ENCODE measurements around the gene TIMD4. TPM values are rescaled to one million over a fixed set of nuclear protein-coding genes. Genes with fewer than 3 reads are reported as not detected.
"Not testable (repeated sequence)": the region's sequence is repeated elsewhere in the genome, so short reads cannot be mapped to it uniquely, and the experiment has no call there.

The TIMD4 gene
- total RNA-seq = 10 to 100 TPM in 1 of 2 donors, 1 to 10 TPM in 1; 8.4 to 12.3 TPM

DNA sequence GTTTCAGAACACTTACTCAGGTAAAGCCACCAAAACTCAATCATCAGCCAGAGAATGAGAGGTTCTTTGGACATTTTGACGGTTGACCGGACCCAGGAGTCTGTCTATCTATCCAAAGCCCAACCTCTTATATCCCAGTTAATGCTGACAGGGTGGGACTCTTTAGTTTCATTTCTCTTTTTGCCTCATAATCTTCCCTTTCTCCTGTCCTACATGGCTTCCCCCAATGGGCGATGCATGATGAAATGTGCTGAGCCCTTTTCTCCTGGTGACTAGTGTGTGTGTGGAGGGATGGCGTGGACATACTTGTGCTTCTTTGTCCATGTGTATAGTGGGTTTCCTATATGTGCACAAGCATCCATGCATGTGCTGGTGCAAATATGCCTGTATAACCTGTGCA, at the start of gene TIMD4:
Gene TIMD4 (minus strand): TSS at position 102 of the 400 bp plus-strand sequence. CDS start 28 bp downstream, at position 74.
- Mint-ChIP-seq H3K9me3 (peaks cover 3 to 11% of the 10 kb centered on the region in 2 donors), H3K27ac (no peak within 1 kb of the TSS), H3K36me3 (peaks cover 0 to 6% of the 10 kb centered on the region in 2 donors)
- no peak for DNase-seq (ENCODE audit: low spot score in 2 of 2)
- ATAC-seq = no peak

- peaks cover 6 to 22% of the 10 kb centered on the region in 2 donors for H3K9me3 Mint-ChIP-seq
Observed at GRCh38 chr5:157006262-157006661, 43.2 kb upstream of the TIMD4 start.

GRCh38 chr5:157004893-157005551, 42.0 kb upstream of the TIMD4 start:
- peaks cover 10 to 23% of the 10 kb centered on the region in 2 donors for H3K9me3 Mint-ChIP-seq
- DNase-seq (ENCODE audit: low spot score in 2 of 2) (peak in 1 of 2 donors; percentile 10), ATAC-seq (peak; percentile 87 to 94)
- peaks cover 14 to 50% of the 10 kb centered on the region in 2 donors for H3K36me3 Mint-ChIP-seq
- no peak overlapping the region for H3K27ac Mint-ChIP-seq

More at GRCh38 chr5:157006262-157006661, 43.2 kb upstream of the TIMD4 start:
- no peak overlapping the region for H3K27ac Mint-ChIP-seq
- H3K36me3 Mint-ChIP-seq = peaks cover 7 to 41% of the 10 kb centered on the region in 2 donors
- no peak for DNase-seq (ENCODE audit: low spot score in 2 of 2)
- ATAC-seq = no peak

- Mint-ChIP-seq H3K9me3 (peaks cover 5 to 7% of the 10 kb centered on the region in 2 donors), H3K27ac (peak overlapping the region in 1 of 2 donors; percentile 35), H3K36me3 (peaks cover 8 to 10% of the 10 kb centered on the region in 2 donors)
- DNase-seq (ENCODE audit: low spot score in 2 of 2) (no peak), ATAC-seq (no peak)
Observed at GRCh38 chr5:156991714-156992113, 28.7 kb upstream of the TIMD4 start.

DNA sequence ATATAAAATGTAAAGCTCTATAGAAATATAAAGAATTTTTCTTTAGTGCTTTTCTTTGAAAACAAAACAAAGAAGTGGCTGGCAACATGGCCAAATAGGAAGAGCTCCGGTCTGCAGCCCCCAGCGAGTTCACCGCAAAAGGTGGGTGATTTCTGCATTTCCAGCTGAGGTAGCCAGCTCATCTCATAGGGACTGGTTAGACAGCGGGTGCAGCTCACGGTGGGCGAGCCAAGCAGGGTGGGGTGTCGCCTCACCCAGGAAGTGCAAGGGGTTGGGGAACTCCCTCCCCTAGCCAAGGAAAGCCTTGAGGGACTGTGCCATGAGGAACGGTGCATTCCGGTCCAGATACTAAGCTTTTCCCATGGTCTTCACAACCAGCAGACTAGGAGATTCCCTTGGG, 21.0 kb upstream of the TIMD4 start:
- no peak for ATAC-seq
- H3K27ac Mint-ChIP-seq = no peak overlapping the region
- no peak for DNase-seq (ENCODE audit: low spot score in 2 of 2)
- H3K9me3 Mint-ChIP-seq = peaks cover 5 to 7% of the 10 kb centered on the region in 2 donors
- H3K36me3 Mint-ChIP-seq = peaks cover 10 to 26% of the 10 kb centered on the region in 2 donors

DNA sequence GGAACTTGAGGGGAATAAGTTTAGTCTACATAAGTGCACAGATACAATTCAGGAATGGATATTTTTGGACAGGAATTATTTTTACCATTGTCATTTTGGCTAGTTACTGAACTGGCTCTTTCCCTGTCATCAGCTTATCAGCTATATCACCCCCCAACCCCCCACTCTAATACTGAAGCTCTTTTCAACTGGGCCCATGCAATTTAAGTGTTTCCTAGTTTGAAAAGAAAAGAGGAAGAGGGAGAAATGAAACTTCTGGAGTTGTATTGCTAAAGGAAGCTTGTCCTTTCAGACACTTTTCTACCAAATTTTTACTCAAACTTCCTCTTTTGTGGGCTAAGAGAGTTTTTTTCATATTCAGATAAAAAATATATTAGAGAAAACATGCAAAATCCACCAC, 18.5 kb upstream of the TIMD4 start:
- DNase-seq (ENCODE audit: low spot score in 2 of 2) = no peak
- Mint-ChIP-seq H3K36me3 (peaks cover 0 to 16% of the 10 kb centered on the region in 2 donors), H3K27ac (no peak overlapping the region), H3K9me3 (no peaks in the 10 kb centered on the region)
- ATAC-seq = no peak

DNA sequence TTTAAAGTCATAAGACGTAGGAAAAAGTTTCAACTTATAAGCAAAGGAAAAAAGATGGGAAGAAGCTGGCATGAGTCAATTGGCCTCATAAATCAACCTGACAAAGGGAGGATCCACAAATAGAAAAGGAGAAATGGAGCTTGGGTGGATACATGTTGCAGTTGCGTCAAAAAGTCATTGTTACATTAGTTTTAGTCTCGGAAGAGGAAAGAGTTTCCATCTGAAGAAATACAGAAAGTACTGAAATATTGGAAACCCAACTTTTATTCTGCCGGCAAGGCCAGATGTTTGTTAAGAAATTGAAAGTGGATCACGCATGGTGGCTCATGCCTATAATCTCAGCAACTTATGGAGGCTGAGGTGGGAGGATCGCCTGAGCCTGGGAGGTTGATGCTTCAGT, 11.3 kb upstream of the TIMD4 start:
- no peak for DNase-seq (ENCODE audit: low spot score in 2 of 2)
- peak overlapping the region in 1 of 2 donors; percentile 70 for H3K27ac Mint-ChIP-seq
- peaks cover 6 to 12% of the 10 kb centered on the region in 2 donors for H3K36me3 Mint-ChIP-seq
- peaks cover 6 to 16% of the 10 kb centered on the region in 2 donors for H3K9me3 Mint-ChIP-seq
- no peak for ATAC-seq

DNA sequence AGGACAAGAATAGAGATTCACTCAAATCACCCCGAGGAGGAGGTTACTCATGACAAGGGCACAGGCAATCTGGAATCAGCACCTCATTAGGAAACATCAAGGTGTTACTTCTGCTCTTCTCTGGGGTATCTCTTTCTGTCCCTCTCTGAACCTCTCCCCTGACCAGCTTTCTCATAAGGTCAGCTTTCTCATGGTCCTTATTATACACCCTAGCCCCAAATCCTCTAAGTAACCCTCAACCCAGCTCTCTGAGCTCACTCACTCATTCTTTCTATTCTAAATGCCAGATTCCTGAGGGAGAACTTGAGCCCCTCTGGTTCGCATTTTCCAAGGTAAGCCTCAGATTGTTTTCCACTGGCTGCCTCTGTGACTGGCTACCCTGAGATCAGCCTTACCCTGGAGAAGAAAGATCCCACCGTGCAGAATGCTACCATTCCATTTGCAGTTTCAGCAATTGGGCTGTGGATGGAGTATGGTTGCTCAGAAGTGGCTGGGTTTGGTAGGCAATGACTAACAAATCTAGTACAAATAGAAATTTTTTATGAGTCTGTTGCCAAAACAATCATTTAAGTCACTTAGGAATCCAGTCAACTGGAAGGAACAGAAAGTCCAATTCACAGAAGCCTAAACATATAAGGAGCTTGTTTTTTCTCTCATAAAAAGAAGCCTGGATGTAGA, 9.0 kb upstream of the TIMD4 start:
- H3K36me3 Mint-ChIP-seq = peaks cover 6 to 12% of the 10 kb centered on the region in 2 donors
- DNase-seq (ENCODE audit: low spot score in 2 of 2) = no peak
- H3K27ac Mint-ChIP-seq = peak overlapping the region; percentile 0 to 21
- ATAC-seq = peak; percentile 61 to 62
- H3K9me3 Mint-ChIP-seq = peaks cover 6 to 16% of the 10 kb centered on the region in 2 donors

- peak; percentile 90 to 95 for ATAC-seq
- H3K27ac Mint-ChIP-seq = peak overlapping the region in 1 of 2 donors; percentile 21
Observed at GRCh38 chr5:156971415-156971814, 8.4 kb upstream of the TIMD4 start.

GRCh38 chr5:156967386-156967785, 4.4 kb upstream of the TIMD4 start:
- H3K27ac Mint-ChIP-seq; ATAC-seq; H3K9me3 Mint-ChIP-seq; H3K36me3 Mint-ChIP-seq; DNase-seq (ENCODE audit: low spot score in 2 of 2): not testable (repeated sequence)

More at GRCh38 chr5:156971415-156971814, 8.4 kb upstream of the TIMD4 start:
- Mint-ChIP-seq H3K36me3 (peaks cover 6 to 12% of the 10 kb centered on the region in 2 donors), H3K9me3 (peaks cover 6 to 16% of the 10 kb centered on the region in 2 donors)
- no peak for DNase-seq (ENCODE audit: low spot score in 2 of 2)

DNA sequence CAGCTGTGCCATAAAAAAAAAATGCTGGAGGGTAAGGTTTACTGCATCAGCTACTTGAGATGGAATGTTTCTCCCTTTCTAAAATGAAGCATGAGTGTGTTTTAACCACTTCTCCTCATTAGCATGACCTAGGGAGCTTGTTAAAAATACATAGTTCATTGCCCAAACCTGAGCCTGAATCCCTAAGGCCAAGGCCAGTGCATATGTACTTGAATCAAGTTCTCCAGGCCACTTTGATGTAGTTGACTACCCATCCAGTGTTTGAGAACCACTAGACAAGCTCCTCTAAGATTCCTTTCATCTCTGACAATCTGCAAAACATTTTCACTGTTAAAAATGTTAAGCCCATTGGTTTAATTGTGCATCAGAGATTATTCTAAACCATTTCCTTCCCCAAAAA, 6.7 kb downstream of the TIMD4 start:
- DNase-seq (ENCODE audit: low spot score in 2 of 2) = no peak
- H3K27ac Mint-ChIP-seq = no peak overlapping the region
- ATAC-seq = no peak
- H3K9me3 Mint-ChIP-seq = peaks cover 0 to 6% of the 10 kb centered on the region in 2 donors
- H3K36me3 Mint-ChIP-seq = peaks cover 0 to 9% of the 10 kb centered on the region in 2 donors

DNA sequence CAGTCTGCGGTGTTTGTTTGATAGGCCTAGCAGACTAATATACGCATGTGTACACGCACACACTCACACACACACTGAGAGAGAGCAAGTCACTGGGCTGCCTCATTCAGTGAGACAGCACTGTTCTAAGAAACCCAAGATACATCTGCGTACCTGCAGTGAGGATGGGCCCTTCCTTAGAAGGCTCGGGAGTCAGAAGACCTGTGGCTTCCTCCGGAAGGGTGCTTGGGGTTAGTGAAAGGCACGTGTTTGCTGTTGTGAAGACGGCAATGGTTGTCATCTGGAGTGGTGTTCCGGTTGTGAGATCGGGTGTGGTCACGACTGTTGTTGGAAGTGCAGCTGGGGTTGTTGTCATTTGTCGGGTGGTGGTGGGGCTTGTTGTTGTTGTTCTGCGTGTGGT, 11.7 kb downstream of the TIMD4 start:
- Mint-ChIP-seq H3K27ac (peak overlapping the region in 1 of 2 donors; percentile 51), H3K9me3 (no peaks in the 10 kb centered on the region), H3K36me3 (peaks cover 9 to 14% of the 10 kb centered on the region in 2 donors)
- DNase-seq (ENCODE audit: low spot score in 2 of 2) = no peak
- ATAC-seq = no peak

DNA sequence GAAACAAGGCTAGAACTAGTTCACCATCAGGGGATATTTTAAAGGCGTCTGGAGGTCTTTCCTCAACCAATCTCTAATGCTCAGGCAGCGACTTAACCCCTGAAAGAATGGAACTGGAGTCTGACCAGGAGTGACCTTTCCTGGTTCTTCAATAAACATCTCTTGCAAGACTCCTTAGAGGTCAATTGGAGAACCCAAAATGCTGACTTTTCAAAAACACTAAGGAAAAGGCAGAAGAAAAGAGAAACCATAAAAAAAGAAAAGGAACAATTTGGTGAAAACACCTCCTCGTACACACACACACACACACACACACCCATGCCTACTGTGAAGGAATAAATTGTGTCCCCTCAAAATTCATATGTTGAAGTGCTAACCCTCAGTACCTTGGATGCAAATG, 12.3 kb downstream of the TIMD4 start:
- Mint-ChIP-seq H3K36me3 (peaks cover 9 to 14% of the 10 kb centered on the region in 2 donors), H3K27ac (no peak overlapping the region), H3K9me3 (no peaks in the 10 kb centered on the region)
- DNase-seq (ENCODE audit: low spot score in 2 of 2) (no peak), ATAC-seq (no peak)

- DNase-seq (ENCODE audit: low spot score in 2 of 2) (no peak), ATAC-seq (peak; percentile 67 to 73)
- Mint-ChIP-seq H3K9me3 (peaks cover 0 to 7% of the 10 kb centered on the region in 2 donors), H3K36me3 (peaks cover 9 to 16% of the 10 kb centered on the region in 2 donors), H3K27ac (peak overlapping the region in 1 of 2 donors; percentile 62)
Observed at GRCh38 chr5:156949424-156949823, 13.6 kb downstream of the TIMD4 start.

DNA sequence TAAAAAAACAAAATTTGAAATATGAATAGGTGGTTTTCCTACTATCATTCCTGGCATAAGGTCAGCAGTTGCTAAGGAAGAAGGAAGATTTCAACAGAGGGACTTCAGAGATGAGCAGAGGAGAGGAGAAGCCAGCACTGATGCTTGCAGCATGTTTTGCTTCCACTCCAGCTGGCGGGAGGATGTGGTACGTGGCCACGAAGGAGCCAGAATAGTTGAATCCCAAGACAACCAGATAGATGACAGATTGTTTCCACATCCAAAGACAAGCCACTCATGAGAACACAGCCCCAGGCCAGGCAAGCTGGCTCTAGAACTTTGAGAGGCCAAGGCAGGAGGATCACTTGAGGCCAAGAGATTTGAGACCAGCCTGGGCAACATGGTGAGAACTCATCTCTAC, 15.1 kb downstream of the TIMD4 start:
- ATAC-seq = peak; percentile 74 to 81
- Mint-ChIP-seq H3K36me3 (peaks cover 11 to 15% of the 10 kb centered on the region in 2 donors), H3K9me3 (peaks cover 0 to 7% of the 10 kb centered on the region in 2 donors), H3K27ac (no peak overlapping the region)
- no peak for DNase-seq (ENCODE audit: low spot score in 2 of 2)

DNA sequence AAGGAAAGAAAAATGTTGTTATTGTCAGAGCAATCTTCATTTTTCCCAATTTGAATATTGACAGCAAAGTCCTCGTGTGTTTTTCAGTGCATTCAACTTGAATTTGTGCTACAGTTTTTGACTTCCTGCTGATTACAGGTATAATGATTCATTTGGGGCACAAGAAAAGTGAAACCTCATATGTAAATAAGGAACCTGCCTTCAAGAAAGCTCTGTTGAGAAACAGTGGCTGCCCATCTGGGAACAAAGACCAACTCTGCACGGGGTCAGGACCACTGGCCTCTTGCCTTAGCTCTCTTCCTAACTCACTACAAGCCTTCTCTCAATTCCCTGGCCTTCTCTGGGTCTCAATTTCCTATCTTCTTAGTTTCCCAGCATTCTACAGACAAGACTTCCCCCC, 21.0 kb downstream of the TIMD4 start:
- Mint-ChIP-seq H3K9me3 (peaks cover 15 to 26% of the 10 kb centered on the region in 2 donors), H3K27ac (peak overlapping the region; percentile 50 to 77), H3K36me3 (peaks cover 24 to 35% of the 10 kb centered on the region in 2 donors)
- ATAC-seq (peak; percentile 82 to 88), DNase-seq (ENCODE audit: low spot score in 2 of 2) (no peak)

GRCh38 chr5:156940462-156940861, 22.6 kb downstream of the TIMD4 start:
- DNase-seq (ENCODE audit: low spot score in 2 of 2); ATAC-seq: not testable (repeated sequence)
- H3K9me3 Mint-ChIP-seq = peaks cover 15 to 26% of the 10 kb centered on the region in 2 donors
- peaks cover 24 to 35% of the 10 kb centered on the region in 2 donors for H3K36me3 Mint-ChIP-seq
- H3K27ac Mint-ChIP-seq = peak overlapping the region in 1 of 2 donors; percentile 3

All from activated naive CD4-positive, alpha-beta T cell treated with anti-CD3 and anti-CD28 coated beads, Interleukin-2, amount 50 U/mL, for 72 hours (primary cell).